ENCODE results near the gene IQGAP3. TPM values are rescaled to one million over a fixed set of nuclear protein-coding genes. Genes with fewer than 3 reads are reported as not detected.

The IQGAP3 gene
- total and polyA plus RNA-seq, 9 donors = 5.3 to 11.8 (median 8.0) TPM

GRCh38 chr1:156492591-156493080 is 79.7 kb downstream of the IQGAP3 start:
- DNase-seq = peak; percentile 70
- Histone ChIP-seq H3K27me3 (ENCODE audit: control insufficient read depth, insufficient read depth, low read length) (no peaks in the 10 kb centered on the region), H3K9me3 (replicated peaks; ENCODE audit: control insufficient read depth, low read depth, low read length) (no peaks in the 10 kb centered on the region), H3K4me3 (ENCODE audit: low read length) (no peak overlapping the region), H3K4me1 (ENCODE audit: control insufficient read depth, insufficient read depth, low read length) (peaks cover 99% of the 10 kb centered on the region), H3K27ac (ENCODE audit: low read length) (peak overlapping the region; percentile 95), H3K36me3 (ENCODE audit: control insufficient read depth, insufficient read depth, low read length) (peaks cover 42% of the 10 kb centered on the region)
- WGBS (ENCODE audit: insufficient coverage) = 17% methylated on average over 1 of the region's 7 CpGs

- H3K27me3 ChIP-seq (ENCODE audit: control insufficient read depth, insufficient read depth, low read length) = no peaks in the 10 kb centered on the region
- peaks cover 40% of the 10 kb centered on the region for H3K36me3 ChIP-seq (ENCODE audit: control insufficient read depth, insufficient read depth, low read length)
- H3K27ac ChIP-seq (ENCODE audit: low read length) = peak overlapping the region; percentile 95
- no peak overlapping the region for H3K4me3 ChIP-seq (ENCODE audit: low read length)
- H3K9me3 ChIP-seq (replicated peaks; ENCODE audit: control insufficient read depth, low read depth, low read length) = no peaks in the 10 kb centered on the region
- H3K4me1 ChIP-seq (ENCODE audit: control insufficient read depth, insufficient read depth, low read length) = peaks cover 96% of the 10 kb centered on the region
- WGBS (ENCODE audit: insufficient coverage) = 39% methylated on average over 3 of the region's 6 CpGs
- no peak for DNase-seq
Observed at GRCh38 chr1:156492013-156492590, 80.3 kb downstream of the IQGAP3 start.

GRCh38 chr1:156491151-156491949 is 81.0 kb downstream of the IQGAP3 start:
- no peak for DNase-seq
- H3K36me3 ChIP-seq (ENCODE audit: control insufficient read depth, insufficient read depth, low read length) = peaks cover 34% of the 10 kb centered on the region
- H3K27ac ChIP-seq (ENCODE audit: low read length) = peak overlapping the region; percentile 95
- no peaks in the 10 kb centered on the region for H3K27me3 ChIP-seq (ENCODE audit: control insufficient read depth, insufficient read depth, low read length)
- H3K4me3 ChIP-seq (ENCODE audit: low read length) = no peak overlapping the region
- H3K4me1 ChIP-seq (ENCODE audit: control insufficient read depth, insufficient read depth, low read length) = peaks cover 88% of the 10 kb centered on the region
- WGBS (ENCODE audit: insufficient coverage) = 75% methylated on average over 5 of the region's 6 CpGs
- H3K9me3 ChIP-seq (replicated peaks; ENCODE audit: control insufficient read depth, low read depth, low read length) = no peaks in the 10 kb centered on the region

- Histone ChIP-seq H3K4me3 (ENCODE audit: low read length) (peak overlapping the region; percentile 26), H3K4me1 (ENCODE audit: control insufficient read depth, insufficient read depth, low read length) (peaks cover 83% of the 10 kb centered on the region), H3K27me3 (ENCODE audit: control insufficient read depth, insufficient read depth, low read length) (no peaks in the 10 kb centered on the region), H3K27ac (ENCODE audit: low read length) (peak overlapping the region; percentile 95), H3K36me3 (ENCODE audit: control insufficient read depth, insufficient read depth, low read length) (peaks cover 36% of the 10 kb centered on the region), H3K9me3 (replicated peaks; ENCODE audit: control insufficient read depth, low read depth, low read length) (no peaks in the 10 kb centered on the region)
- DNase-seq = peak; percentile 72
- WGBS (ENCODE audit: insufficient coverage) = 2% methylated on average over 4 of the region's 10 CpGs
Observed at GRCh38 chr1:156490401-156491032, 81.8 kb downstream of the IQGAP3 start.

GRCh38 chr1:156489935-156490293 is 82.5 kb downstream of the IQGAP3 start:
- peak overlapping the region; percentile 95 for H3K27ac ChIP-seq (ENCODE audit: low read length)
- DNase-seq = no peak
- 16% methylated on average over 7 of the region's 7 CpGs for WGBS (ENCODE audit: insufficient coverage)
- no peaks in the 10 kb centered on the region for H3K27me3 ChIP-seq (ENCODE audit: control insufficient read depth, insufficient read depth, low read length)
- peaks cover 33% of the 10 kb centered on the region for H3K36me3 ChIP-seq (ENCODE audit: control insufficient read depth, insufficient read depth, low read length)
- no peaks in the 10 kb centered on the region for H3K9me3 ChIP-seq (replicated peaks; ENCODE audit: control insufficient read depth, low read depth, low read length)
- peaks cover 80% of the 10 kb centered on the region for H3K4me1 ChIP-seq (ENCODE audit: control insufficient read depth, insufficient read depth, low read length)
- peak overlapping the region; percentile 23 for H3K4me3 ChIP-seq (ENCODE audit: low read length)

GRCh38 chr1:156489166-156489934 is 83.0 kb downstream of the IQGAP3 start:
- WGBS (ENCODE audit: insufficient coverage) = 26% methylated on average over 4 of the region's 12 CpGs
- Histone ChIP-seq H3K9me3 (replicated peaks; ENCODE audit: control insufficient read depth, low read depth, low read length) (no peaks in the 10 kb centered on the region), H3K36me3 (ENCODE audit: control insufficient read depth, insufficient read depth, low read length) (peaks cover 33% of the 10 kb centered on the region), H3K27ac (ENCODE audit: low read length) (peak overlapping the region; percentile 95), H3K4me1 (ENCODE audit: control insufficient read depth, insufficient read depth, low read length) (peaks cover 75% of the 10 kb centered on the region), H3K27me3 (ENCODE audit: control insufficient read depth, insufficient read depth, low read length) (no peaks in the 10 kb centered on the region), H3K4me3 (ENCODE audit: low read length) (peak overlapping the region; percentile 23)
- peak; percentile 88 for DNase-seq

GRCh38 chr1:156488566-156489165 is 83.7 kb downstream of the IQGAP3 start:
- DNase-seq = no peak
- peaks cover 37% of the 10 kb centered on the region for H3K36me3 ChIP-seq (ENCODE audit: control insufficient read depth, insufficient read depth, low read length)
- no peaks in the 10 kb centered on the region for H3K27me3 ChIP-seq (ENCODE audit: control insufficient read depth, insufficient read depth, low read length)
- peak overlapping the region; percentile 56 for H3K27ac ChIP-seq (ENCODE audit: low read length)
- H3K4me3 ChIP-seq (ENCODE audit: low read length) = no peak overlapping the region
- 50% methylated on average over 2 of the region's 5 CpGs for WGBS (ENCODE audit: insufficient coverage)
- H3K9me3 ChIP-seq (replicated peaks; ENCODE audit: control insufficient read depth, low read depth, low read length) = no peaks in the 10 kb centered on the region
- peaks cover 68% of the 10 kb centered on the region for H3K4me1 ChIP-seq (ENCODE audit: control insufficient read depth, insufficient read depth, low read length)

- 67% methylated on average over 1 of the region's 4 CpGs for WGBS (ENCODE audit: insufficient coverage)
- H3K27me3 ChIP-seq (ENCODE audit: control insufficient read depth, insufficient read depth, low read length) = no peaks in the 10 kb centered on the region
- H3K4me3 ChIP-seq (ENCODE audit: low read length) = no peak overlapping the region
- DNase-seq = no peak
- H3K27ac ChIP-seq (ENCODE audit: low read length) = no peak overlapping the region
- peaks cover 60% of the 10 kb centered on the region for H3K4me1 ChIP-seq (ENCODE audit: control insufficient read depth, insufficient read depth, low read length)
- no peaks in the 10 kb centered on the region for H3K9me3 ChIP-seq (replicated peaks; ENCODE audit: control insufficient read depth, low read depth, low read length)
- H3K36me3 ChIP-seq (ENCODE audit: control insufficient read depth, insufficient read depth, low read length) = peaks cover 45% of the 10 kb centered on the region
Observed at GRCh38 chr1:156487862-156488261, 84.5 kb downstream of the IQGAP3 start.

- H3K4me1 ChIP-seq (ENCODE audit: control insufficient read depth, insufficient read depth, low read length) = peaks cover 48% of the 10 kb centered on the region
- H3K27me3 ChIP-seq (ENCODE audit: control insufficient read depth, insufficient read depth, low read length) = no peaks in the 10 kb centered on the region
- H3K27ac ChIP-seq (ENCODE audit: low read length) = no peak overlapping the region
- H3K9me3 ChIP-seq (replicated peaks; ENCODE audit: control insufficient read depth, low read depth, low read length) = no peaks in the 10 kb centered on the region
- peaks cover 52% of the 10 kb centered on the region for H3K36me3 ChIP-seq (ENCODE audit: control insufficient read depth, insufficient read depth, low read length)
- H3K4me3 ChIP-seq (ENCODE audit: low read length) = no peak overlapping the region
- 67% methylated on average over 1 of the region's 7 CpGs for WGBS (ENCODE audit: insufficient coverage)
- no peak for DNase-seq
Observed at GRCh38 chr1:156486421-156487344, 85.7 kb downstream of the IQGAP3 start.
